NB4 (cell line): ENCODE data around the gene CCDC74A.
"Not testable (repeated sequence)": the region's sequence is repeated elsewhere in the genome, so short reads cannot be mapped to it uniquely, and the experiment has no call there.

ENCODE experiments used
- MYC ChIP-seq: IDR thresholded peaks from 2 replicates; pipeline ENCODE4 v1.6.1; 2011; ENCODE audit warnings: low read depth, low read length
- POLR2A ChIP-seq: IDR thresholded peaks from 2 replicates; pipeline ENCODE4 v1.6.1; 2011; ENCODE audit warnings: mild to moderate bottlenecking; ENCODE audit not compliant: insufficient read length; ENCODE audit errors: extremely low read depth
- TF ChIP-seq, protein P1 (sequence below): IDR thresholded peaks from one replicate; pipeline ENCODE4 v1.5.1; 2012; ENCODE audit warnings: low read depth, low read length
- TF ChIP-seq, protein P2 (sequence below): IDR thresholded peaks from 2 replicates; pipeline ENCODE4 v1.6.1; 2011; ENCODE audit warnings: low read depth, low read length

DNA sequence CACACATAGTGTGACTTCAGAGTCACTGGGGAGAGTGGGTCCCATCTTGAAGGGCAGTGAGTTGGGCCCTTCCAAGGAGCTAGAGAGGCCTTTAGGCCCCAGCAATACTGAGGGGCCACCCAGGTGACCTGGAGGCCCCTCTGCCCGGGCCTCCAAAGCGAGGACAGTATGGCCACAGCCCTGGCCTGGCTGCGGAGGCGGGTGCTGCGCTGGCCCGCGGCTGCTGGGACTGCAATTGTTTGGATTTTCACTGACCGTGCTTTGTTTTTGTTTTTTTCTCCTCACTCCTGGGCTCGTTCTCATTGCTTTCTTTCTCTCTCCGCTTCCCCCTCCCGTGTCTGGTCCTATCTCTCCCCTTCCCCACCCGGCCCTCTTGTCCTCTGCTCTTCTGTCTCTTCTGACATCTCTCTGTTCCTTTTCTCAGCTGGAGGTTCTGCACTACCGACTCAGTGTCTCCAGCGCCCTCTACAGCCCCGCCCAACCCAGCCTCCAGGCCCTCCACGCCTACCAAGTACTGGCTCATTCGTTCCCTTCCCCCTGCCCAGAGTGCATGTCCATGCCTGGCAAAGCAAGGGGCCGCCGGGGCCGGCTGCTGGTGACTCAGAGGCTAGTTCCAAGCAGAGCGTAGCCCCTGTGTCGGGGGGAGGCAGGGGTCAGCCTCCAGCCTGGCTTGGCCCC lies 16.3 kb upstream of the CCDC74A start:
- not testable (repeated sequence) for TF ChIP-seq POLR2A, MYC
- TF ChIP-seq, protein P1, sequence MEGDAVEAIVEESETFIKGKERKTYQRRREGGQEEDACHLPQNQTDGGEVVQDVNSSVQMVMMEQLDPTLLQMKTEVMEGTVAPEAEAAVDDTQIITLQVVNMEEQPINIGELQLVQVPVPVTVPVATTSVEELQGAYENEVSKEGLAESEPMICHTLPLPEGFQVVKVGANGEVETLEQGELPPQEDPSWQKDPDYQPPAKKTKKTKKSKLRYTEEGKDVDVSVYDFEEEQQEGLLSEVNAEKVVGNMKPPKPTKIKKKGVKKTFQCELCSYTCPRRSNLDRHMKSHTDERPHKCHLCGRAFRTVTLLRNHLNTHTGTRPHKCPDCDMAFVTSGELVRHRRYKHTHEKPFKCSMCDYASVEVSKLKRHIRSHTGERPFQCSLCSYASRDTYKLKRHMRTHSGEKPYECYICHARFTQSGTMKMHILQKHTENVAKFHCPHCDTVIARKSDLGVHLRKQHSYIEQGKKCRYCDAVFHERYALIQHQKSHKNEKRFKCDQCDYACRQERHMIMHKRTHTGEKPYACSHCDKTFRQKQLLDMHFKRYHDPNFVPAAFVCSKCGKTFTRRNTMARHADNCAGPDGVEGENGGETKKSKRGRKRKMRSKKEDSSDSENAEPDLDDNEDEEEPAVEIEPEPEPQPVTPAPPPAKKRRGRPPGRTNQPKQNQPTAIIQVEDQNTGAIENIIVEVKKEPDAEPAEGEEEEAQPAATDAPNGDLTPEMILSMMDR, result not testable (repeated sequence)
- TF ChIP-seq, protein P2, sequence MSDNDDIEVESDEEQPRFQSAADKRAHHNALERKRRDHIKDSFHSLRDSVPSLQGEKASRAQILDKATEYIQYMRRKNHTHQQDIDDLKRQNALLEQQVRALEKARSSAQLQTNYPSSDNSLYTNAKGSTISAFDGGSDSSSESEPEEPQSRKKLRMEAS, result not testable (repeated sequence)
